HEK293 (cell line): Measurements from ENCODE around the gene XAGE2.

Experiments used
- CTCF ChIP-seq: fragments of 450-650 bp; formaldehyde crosslinking; IDR thresholded peaks from 2 replicates; pipeline ENCODE4 v1.5.1; 2016; ENCODE audit warnings: missing biosample characterization, missing genetic modification characterization
- REST ChIP-seq: fragments of 450-650 bp; formaldehyde crosslinking; IDR thresholded peaks from 2 replicates; pipeline ENCODE4 v1.5.1; 2016; ENCODE audit warnings: missing biosample characterization, missing genetic modification characterization
- SALL2 ChIP-seq: fragments of 450-650 bp; formaldehyde crosslinking; IDR thresholded peaks from 2 replicates; pipeline ENCODE4 v1.5.0; 2017; ENCODE audit warnings: missing biosample characterization, mild to moderate bottlenecking, missing genetic modification characterization, borderline replicate concordance
- ZBTB7A ChIP-seq: fragments of 450-650 bp; formaldehyde crosslinking; IDR thresholded peaks from 2 replicates; pipeline ENCODE4 v1.5.1; 2016; ENCODE audit warnings: low read depth, missing biosample characterization, missing genetic modification characterization
- ZNF10 ChIP-seq: fragments of 450-650 bp; formaldehyde crosslinking; IDR thresholded peaks from 2 replicates; pipeline ENCODE4 v1.5.1; 2017; ENCODE audit warnings: missing biosample characterization, missing genetic modification characterization
- ZNF292 ChIP-seq: fragments of 450-650 bp; formaldehyde crosslinking; IDR thresholded peaks from 2 replicates; pipeline ENCODE4 v1.5.1; 2016; ENCODE audit warnings: low read depth, missing biosample characterization, missing genetic modification characterization, borderline replicate concordance
- ZNF398 ChIP-seq: fragments of 450-650 bp; formaldehyde crosslinking; IDR thresholded peaks from 2 replicates; pipeline ENCODE4 v1.5.1; 2017; ENCODE audit warnings: missing biosample characterization, missing genetic modification characterization
- ZNF549 ChIP-seq: fragments of 450-650 bp; IDR thresholded peaks from 2 replicates; pipeline ENCODE4 v1.5.1; 2018; ENCODE audit warnings: missing biosample characterization, missing genetic modification characterization, mild to moderate bottlenecking, inconsistent platforms, moderate library complexity
- ZNF660 ChIP-seq: fragments of 450-650 bp; IDR thresholded peaks from 2 replicates; pipeline ENCODE4 v1.5.1; 2018; ENCODE audit warnings: missing biosample characterization, mild to moderate bottlenecking, missing genetic modification characterization
- TF ChIP-seq, protein P1 (sequence below): fragments of 450-650 bp; formaldehyde crosslinking; IDR thresholded peaks from 2 replicates; pipeline ENCODE4 v1.5.1; 2016; ENCODE audit warnings: missing biosample characterization, missing genetic modification characterization

- TF ChIP-seq SALL2 (tag by site-specific recombination) (no peak), CTCF (tag by site-specific recombination) (no peak), ZNF10 (tag by site-specific recombination) (no peak), ZNF292 (tag by site-specific recombination) (no peak), REST (tag by site-specific recombination) (no peak), ZBTB7A (tag by site-specific recombination) (no peak), ZNF549 (no peak), ZNF398 (tag by site-specific recombination) (no peak), ZNF660 (tag by site-specific recombination) (no peak)
- TF ChIP-seq, protein P1, sequence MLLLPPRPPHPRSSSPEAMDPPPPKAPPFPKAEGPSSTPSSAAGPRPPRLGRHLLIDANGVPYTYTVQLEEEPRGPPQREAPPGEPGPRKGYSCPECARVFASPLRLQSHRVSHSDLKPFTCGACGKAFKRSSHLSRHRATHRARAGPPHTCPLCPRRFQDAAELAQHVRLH (tag by site-specific recombination) = no peak
These were observed 22.4 kb upstream of the XAGE2 start for GRCh38 chrX:52346174-52347165.
